Bronchial epithelial cell (primary cell): ENCODE data around the gene TBX10. TPM values are rescaled to one million over a fixed set of nuclear protein-coding genes. Genes with fewer than 3 reads are reported as not detected.
"Not testable (repeated sequence)": the region's sequence is repeated elsewhere in the genome, so short reads cannot be mapped to it uniquely, and the experiment has no call there.

ENCODE experiments used
- DNase-seq: peaks from one replicate; pipeline ENCODE4 v3.0.0-alpha.2; 2010; ENCODE audit warnings: low read depth
- FAIRE-seq: peaks from 2 replicates; lab custom pipeline; 2011; peaks lifted over from hg19 to GRCh38; lab: Jason Lieb, UNC
- H3K27me3 ChIP-seq: 2 replicates; pipeline ENCODE4 v1.5.1; 2011; ENCODE audit warnings: low read length; ENCODE audit not compliant: control insufficient read depth, insufficient read depth
- H3K36me3 ChIP-seq: 2 replicates; pipeline ENCODE4 v1.5.1; 2011; ENCODE audit warnings: low read length; ENCODE audit not compliant: control insufficient read depth, insufficient read depth
- H3K4me3 ChIP-seq: 2 replicates; pipeline ENCODE4 v1.5.1; 2011; ENCODE audit warnings: mild to moderate bottlenecking, low read depth, low read length, control low read depth
- CTCF ChIP-seq: IDR thresholded peaks from 2 replicates; pipeline ENCODE4 v1.5.1; 2011; ENCODE audit warnings: mild to moderate bottlenecking, moderate library complexity, low read length, control low read depth, inconsistent platforms; ENCODE audit not compliant: insufficient read depth, severe bottlenecking
- total RNA-seq: library from RNA; depleted of rRNA; stranded (reverse); fragments of >200 nt; gene quantifications from 2 replicates; pipeline ENCODE4 v1.2.1, GENCODE V29; 2014

The TBX10 gene
- total RNA-seq, 1 donor from 2014 or later, result not detected

GRCh38 chr11:67662142-67662834 is 22.7 kb upstream of the TBX10 start:
- TF ChIP-seq CTCF, result no peak
- Histone ChIP-seq H3K27me3 (no peaks in the 10 kb centered on the region), H3K4me3 (no peak overlapping the region), H3K36me3 (no peaks in the 10 kb centered on the region)
- FAIRE-seq (no peak), DNase-seq (no peak)

GRCh38 chr11:67660752-67661151 is 21.2 kb upstream of the TBX10 start:
- not testable (repeated sequence) for FAIRE-seq, H3K36me3 ChIP-seq, H3K27me3 ChIP-seq, H3K4me3 ChIP-seq, DNase-seq

DNA sequence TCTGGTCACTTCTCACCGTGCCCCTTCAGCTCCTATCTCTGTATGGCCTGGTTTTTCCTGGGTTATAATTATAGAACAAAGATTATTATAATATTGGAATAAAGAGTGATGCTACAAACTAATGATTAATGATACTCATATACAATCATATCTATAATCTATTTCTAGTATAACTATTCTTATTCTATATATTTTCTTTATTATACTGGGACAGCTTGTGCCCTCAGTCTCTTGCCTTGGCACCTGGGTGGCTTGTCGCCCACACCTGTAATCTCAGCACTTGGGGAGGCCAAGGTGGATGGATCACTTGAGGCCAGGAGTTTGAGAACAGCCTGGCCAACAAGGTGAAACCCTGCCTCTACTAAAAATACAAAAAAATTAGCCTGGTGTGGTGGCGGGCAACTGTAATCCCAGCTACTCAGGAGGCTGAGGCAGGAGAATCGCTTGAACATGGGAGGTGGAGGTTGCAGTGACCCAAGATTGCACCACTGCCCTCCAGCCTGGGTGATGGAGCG is 20.1 kb upstream of the TBX10 start:
- H3K4me3 ChIP-seq, FAIRE-seq, DNase-seq, H3K27me3 ChIP-seq, H3K36me3 ChIP-seq: not testable (repeated sequence)

DNA sequence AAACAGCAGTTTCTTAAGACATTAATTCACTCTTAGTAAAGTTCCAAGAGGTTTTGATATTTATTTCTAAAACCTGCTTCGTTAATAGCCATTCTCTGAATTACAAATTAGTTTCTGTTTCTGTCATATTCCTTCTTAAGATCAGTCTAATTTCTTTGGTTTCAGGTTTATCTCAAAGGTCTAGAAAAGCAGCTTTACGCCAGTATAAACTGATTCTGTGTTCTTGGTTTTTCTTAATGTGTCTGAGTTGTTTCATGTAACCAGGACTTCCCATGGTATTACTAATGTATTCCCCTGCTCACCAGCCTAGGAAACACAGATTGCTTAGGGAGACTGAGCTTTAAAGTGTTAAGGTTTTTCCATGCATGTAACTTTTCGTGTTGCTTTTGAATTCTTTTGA is 17.7 kb upstream of the TBX10 start:
- Histone ChIP-seq H3K4me3 (no peak overlapping the region), H3K36me3 (no peaks in the 10 kb centered on the region), H3K27me3 (no peaks in the 10 kb centered on the region)
- TF ChIP-seq CTCF, result no peak
- DNase-seq (peak; percentile 35), FAIRE-seq (no peak)

DNA sequence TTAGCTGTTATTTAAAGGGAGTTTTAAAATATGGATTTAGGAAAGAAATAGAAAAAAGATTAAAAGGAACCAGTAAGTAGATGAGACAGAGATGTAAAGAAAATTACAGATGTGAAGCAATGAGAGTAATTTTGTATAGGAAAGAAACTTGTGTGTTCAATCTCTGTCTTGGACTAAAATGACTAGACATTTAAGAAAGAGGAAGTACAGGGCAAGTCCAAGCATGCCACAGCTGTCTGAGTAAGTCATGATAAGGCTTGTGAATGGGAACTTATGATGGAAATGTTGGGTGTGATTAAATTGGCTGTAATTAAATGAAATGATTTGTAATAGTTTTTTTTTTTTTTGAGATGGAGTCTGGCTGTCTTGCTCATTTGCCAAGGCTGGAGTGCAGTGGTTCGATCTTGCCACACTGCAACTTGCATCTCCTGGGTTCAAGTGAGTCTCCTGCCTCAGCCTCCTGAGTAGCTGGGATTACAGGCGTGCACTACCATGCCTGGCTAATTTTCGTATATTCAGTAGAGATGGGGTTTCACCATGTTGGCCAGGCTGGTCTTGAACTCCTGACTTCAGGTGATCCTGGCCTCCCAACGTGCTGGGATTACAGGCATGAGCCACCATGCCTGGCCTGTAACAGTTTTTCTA is 16.8 kb upstream of the TBX10 start:
- peak; percentile 98 for DNase-seq
- Histone ChIP-seq H3K36me3 (no peaks in the 10 kb centered on the region), H3K4me3 (no peak overlapping the region), H3K27me3 (no peaks in the 10 kb centered on the region)
- TF ChIP-seq CTCF, result no peak
- FAIRE-seq, result no peak

- FAIRE-seq (no peak), DNase-seq (no peak)
- no peak for TF ChIP-seq CTCF
- Histone ChIP-seq H3K36me3 (no peaks in the 10 kb centered on the region), H3K4me3 (no peak overlapping the region), H3K27me3 (no peaks in the 10 kb centered on the region)
These were observed 14.7 kb upstream of the TBX10 start for GRCh38 chr11:67654225-67654624.
